GM18520 (cell line): Measurements from ENCODE around the gene POLR3C.

Experiments used
- ATAC-seq: cut with Tn5 transposase; IDR thresholded peaks from one replicate; pipeline ENCODE4 v1.9.1; 2021; ENCODE audit not compliant: unreplicated experiment

POLR3C gene

DNA sequence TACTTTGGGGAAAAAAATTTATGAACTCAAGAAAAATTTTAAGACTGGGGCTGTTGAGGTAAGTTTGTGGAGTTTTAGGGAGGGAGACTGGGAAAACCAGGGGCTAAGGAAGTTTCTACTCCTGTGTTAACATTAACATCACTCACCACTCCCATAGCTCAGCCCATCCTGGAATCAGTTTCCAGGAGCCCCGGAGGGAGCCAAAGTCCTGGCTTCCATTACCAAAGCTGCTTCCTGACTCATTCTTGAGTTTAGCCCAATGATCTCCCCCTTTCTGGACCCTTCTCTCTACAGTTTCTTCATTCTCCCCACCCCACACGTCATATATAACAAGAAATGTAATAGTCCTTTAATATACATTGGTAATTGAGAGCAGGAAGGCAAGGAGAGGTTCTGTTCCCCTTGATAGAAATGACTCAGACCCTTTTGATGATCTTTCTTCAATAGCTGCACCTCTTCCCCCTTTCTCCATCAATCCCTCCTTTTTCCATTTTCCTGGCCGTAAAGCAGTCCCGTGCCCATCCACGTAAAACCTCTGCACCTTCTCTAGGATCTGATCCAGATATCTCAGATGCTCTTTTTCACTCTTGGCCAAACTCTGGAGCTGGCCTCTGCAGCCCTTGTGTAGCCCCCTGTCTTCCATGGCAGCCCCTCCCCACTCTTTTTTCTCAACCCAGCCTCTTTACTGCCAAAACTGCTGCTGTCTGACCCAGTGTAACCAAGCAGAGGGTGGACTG, 39.5 kb downstream of the POLR3C start:
- ATAC-seq = no peak

DNA sequence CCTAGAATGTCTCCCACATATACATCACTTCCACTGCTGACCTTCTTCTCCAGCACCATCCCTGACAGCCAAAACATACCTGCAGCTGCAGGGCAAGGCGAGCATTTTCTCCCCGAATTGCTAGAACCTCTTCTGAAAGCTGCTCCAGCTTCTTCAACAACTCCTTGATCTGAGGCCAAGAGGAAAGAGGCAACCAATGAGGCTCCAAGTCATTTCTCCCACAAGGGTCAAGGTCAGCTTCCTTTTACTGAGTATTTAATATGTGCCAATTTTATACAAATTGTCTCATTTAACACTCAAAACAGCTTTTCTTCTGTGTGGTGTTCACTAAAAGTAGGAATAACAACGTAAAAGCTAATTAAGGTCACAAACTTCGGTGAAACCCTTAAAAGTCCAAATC, 44.2 kb downstream of the POLR3C start:
- no peak for ATAC-seq

DNA sequence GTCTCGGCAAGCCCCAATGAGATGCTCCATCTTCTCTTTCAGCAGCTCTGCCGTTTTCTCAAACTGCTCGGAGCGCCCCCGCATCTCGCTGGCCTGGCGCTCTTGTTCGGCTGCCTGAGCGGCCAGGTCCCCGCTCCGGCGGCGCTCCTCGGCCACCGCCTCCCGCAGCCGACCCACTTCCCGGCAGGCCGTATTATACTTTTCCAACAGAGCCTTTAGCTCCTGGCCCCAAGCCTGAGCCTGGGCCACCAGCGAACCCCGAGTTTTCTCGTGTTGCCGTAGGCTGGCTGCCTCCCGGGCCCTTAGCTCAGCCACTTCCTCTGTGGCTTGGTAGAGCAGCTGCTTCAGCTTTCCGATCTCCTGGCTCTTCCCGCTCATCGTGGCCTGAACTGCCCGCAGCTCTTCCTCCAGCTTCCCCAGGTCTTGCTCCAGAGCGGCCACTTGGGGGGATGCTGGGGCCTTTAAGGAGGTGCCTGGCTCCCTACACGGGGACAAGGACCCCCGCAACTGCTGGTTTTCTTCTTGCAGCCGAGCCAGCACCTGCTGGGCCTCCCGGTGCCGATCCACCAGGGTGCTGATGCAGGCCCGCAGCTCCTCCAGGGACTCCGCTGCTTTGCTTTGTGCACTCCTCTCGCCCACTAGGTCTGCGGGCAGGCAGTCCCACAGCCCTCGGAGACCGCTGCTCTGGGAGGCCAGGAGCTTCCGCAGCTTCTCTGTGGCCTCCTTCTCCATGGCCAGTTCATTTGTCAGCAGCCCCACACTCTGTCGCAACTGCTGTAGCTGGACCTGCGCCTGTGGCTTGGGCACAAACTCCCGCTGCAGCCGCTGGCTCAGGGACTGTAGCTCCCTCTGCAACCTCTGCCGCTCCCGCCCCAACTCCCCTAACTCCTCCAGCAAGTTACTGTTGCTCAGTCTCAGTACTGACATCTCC, 48.3 kb downstream of the POLR3C start:
- no peak for ATAC-seq

DNA sequence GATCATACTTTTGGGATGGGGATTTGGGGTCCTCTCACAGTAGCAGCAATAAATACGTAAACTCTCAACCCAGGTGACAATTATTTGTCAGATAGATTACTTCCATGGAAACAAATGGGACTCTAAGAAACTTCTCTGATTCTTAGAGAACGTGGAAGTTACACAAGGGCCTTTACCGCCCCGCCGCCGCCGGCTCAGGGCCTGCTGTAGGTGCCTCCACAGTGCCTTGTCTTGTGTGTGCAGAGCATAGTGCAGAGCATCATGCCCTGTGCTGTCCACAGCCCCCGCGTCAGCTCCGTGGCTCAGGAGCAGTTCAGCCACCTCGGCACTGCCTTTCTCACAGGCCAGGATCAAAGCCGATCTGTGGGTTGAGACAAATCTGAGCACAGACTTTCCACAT, 50.6 kb downstream of the POLR3C start:
- ATAC-seq = no peak

DNA sequence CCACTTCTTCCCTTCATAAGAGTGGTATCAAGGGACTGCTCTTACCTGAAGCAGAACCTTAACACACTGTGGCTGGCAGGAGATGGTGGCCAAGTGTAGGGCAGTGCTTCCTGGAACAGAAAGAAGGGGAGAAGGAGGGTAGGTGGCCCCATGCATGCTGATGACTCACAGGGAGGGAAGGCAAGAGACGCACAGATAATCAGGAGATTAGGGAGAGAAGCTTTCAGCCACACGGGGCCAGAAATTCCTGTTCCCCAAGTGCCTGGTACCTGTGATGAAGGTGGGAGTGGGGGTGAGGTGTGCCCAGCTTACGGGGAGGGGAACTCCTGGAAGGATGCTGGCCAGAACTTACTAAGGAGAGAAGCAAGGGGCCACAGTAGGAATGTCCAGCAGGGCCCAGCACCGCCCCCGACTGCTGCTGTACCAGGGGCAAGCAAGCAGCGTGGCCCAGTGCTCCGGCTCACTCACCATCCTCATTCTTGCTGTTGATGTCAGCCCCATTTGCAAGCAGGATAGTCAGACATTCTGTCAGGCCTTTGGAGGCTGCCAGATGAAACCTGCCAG, 54.0 kb downstream of the POLR3C start:
- ATAC-seq = no peak

DNA sequence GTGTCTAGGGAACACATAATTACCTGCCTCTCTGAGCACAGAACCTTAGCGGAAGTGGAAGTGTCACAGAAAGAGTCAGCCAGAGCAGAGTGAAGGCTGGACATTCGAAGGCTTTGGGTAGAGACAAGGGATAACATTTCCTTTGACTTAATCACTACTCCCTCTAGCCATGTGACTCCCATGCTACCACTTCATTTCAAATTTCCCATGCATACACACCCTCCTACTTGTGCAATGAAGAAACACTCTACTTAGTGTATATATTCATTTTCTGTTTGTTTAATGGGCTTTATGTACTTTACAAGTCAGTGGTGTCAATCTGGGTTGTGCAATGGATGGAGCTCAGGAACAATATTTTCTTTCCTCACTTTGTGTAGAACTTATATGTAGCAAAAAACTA, 54.7 kb downstream of the POLR3C start:
- ATAC-seq = no peak

DNA sequence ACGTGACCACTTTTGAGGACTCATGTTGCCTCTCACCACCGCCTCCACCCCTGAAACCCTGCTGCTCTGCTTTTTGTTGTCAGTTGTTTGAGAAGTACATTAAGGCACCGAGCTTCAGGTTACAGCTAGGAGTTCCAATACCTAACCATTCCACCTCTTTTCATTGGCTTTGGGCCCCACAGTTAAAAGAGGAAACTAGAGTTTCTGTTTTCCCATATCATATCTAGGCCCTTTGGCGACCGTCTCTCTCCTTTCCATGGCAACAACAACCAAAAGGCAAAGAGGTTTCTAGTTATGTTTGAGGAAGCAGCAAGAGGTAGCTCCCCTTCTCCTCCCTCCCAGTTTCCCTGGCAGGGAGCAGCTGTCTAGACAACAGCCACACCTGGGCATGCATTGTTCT, 55.8 kb downstream of the POLR3C start:
- no peak for ATAC-seq

DNA sequence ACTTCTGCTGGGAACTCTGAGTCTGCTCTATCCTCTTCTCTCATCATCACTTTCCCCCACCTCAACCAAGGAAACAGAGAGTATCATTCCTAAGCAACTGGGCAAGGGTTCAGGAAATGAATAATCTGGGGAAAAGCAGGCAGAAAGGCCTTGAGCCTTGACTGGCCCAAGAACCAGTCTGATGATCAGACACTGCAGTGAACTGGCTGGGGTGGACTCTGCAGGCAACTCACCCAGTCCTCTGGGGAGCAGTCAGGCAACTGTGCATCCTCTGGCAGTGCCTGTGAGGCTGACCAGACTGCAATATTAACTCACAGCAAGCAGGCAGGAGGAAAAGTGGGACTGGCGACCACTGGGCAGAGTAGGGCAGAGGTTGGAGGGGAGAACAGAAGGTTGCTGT, 60.7 kb downstream of the POLR3C start:
- no peak for ATAC-seq

DNA sequence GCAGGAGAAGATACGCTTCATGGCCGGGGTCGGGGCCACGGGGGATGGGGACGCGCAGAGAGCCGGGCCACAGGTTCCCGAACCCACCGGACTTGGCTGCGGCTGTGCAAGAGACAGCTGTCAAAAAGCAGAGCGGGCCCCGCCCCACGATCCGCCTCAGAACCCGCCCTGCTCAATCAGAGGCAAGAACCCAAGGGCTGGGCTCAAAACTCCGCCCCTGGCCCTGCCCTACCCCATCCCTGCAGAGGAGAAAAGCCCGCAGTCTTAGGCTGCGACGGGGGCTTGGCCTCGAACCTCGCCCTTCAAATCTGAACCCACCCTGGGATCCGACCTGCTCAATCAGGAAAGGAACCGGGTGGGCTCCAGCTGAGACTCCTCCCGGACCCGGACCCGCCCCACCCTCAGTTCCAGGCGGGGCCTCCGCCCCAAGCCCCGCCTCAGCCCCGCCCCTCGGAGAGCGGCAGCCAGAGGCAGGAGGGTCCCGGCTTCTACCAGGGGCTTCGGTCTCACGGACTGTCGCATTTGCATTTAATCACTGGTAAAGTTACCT, 61.8 kb downstream of the POLR3C start, which contains the start of gene ANKRD35:
Gene ANKRD35, minus strand, starts transcription at position 129 of the 550 bp plus-strand sequence. Its CDS starts 108 bp downstream, at position 21.
- peak; percentile 91 for ATAC-seq

DNA sequence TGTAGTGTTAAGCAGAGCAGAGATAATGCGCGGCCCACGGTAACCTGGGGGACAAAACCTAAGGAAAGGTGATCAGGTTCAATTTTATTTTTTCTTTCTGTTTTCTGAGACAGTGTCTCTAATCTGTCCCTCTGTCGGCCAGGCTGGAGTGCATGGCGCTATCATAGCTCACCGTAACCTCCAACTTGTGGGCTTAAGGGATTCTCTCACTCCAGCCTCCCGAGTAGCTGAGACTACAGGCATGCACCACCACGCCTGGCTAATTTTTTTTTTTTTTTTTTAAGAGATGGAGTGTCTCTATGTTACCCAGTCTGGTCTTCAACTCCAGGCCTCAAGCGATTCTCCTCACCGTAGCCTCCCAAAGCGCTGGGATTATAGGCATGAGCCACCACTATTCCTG, 62.4 kb downstream of the POLR3C start:
- no peak for ATAC-seq

DNA sequence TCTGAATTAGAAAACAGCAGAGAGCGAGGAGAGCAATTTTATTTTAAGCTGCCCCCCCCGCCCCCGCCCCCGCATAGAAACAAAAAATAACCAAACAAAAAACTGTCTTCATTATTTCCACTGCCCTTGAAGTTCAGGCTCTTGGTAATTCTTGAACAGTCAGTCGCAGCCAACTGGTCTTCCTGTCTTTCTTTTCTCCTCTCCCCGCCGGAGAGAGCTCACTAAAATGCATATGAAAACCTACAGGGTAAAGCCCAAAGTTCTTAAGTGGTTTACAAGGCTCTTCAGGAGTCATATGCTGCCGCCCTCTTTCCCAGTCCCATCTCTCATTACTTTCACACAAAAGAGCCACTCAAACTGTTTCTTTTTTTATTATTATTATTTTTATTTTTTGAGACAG, 62.8 kb downstream of the POLR3C start:
- ATAC-seq = no peak

DNA sequence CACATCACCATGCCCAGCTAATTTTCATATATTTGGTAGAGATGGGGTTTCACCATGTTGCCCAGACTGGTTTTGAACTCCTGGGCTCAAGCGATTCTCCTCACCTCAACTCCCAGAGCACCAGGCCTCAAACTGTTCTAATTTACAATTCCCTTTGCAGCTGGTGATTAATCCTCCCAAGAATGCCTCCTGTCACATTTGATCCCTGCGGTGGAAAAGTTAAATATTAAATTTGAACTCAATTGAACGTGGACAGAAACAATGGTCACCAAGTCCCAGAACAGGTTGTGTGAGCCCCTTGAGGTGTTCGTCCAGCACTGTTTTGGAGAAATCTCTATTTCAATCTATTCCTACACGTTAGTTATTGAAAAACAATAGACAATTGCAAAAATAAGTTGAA, 63.6 kb downstream of the POLR3C start:
- ATAC-seq = no peak

DNA sequence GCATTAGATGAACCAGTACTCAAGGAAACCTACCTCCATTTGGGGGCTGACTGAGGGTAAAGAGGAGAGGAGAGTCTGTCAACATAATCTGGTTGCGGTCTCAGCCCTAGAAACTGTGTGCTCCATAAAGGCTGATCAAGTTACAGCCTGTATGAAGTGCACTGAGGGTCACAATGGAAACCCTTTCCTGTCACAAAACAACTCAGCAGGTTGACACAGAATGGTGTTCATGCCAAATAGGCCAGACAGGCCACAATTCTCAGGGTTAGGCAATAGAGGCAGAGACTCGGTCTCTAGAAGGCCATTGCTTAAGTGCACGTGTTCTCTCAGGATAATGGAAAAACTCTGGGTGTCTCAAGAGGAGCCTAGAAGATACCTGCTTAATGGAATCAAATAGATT, 65.7 kb downstream of the POLR3C start:
- no peak for ATAC-seq

DNA sequence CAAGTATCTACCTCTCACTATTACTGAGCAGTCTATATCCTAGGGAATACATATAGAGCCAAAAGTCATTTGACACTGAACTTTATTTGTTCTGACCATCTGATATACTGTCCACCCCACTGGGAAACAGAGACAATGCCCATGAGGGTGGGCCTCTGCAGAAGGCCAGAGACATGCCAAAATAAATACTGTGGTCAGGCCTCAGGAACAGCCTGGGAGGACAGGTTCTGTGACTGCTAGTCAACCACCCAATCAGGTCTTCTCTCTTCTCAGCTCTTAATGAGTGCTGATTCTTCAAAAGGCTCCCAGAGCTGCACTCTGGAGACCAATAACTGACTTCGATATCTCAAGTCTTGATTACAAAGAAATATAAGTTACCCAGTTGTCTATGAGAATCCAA, 67.1 kb downstream of the POLR3C start:
- ATAC-seq = no peak

DNA sequence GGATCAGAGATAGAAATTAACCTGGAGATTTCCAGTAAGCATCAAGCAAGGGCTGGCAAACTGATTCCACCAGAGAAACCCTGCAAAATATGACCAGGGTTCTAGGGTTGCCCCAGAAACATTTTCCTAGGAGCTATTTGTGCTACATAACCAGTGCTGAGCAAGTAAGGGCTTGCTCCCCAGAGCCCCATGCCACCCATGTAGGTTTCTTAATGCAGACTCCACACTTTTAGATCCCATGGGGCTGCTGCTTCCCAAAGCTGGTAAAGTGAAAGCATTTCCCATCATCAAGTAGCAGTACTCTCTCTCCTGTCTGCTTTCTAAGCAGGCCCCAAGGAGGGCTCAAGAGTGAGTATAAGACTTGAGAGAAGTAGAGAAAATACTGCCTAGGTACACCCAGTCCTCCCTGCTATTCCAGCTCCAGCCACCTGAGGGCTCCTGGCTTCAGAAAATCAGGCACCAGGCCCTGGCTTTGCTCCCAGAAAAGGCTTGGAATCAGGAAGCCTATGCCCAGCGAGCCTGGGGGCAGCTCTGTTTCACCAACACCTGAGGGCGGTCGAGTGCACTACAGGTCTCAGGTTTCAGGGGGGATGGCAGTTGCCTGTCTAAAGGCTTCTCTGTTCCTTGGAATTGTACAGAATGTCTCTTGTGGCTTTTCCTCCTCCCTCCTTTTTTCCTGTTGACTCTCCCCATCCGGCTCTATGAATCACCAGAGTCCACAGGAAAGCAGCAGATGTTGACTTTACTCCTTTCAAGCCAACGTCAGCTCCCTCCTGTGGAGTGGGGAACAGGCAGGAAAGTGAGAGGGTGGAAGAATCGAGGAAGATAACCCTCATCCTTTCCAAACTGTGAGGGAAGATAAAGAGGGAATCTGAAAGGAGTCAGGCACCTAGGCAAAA, 67.8 kb downstream of the POLR3C start:
- ATAC-seq = no peak

DNA sequence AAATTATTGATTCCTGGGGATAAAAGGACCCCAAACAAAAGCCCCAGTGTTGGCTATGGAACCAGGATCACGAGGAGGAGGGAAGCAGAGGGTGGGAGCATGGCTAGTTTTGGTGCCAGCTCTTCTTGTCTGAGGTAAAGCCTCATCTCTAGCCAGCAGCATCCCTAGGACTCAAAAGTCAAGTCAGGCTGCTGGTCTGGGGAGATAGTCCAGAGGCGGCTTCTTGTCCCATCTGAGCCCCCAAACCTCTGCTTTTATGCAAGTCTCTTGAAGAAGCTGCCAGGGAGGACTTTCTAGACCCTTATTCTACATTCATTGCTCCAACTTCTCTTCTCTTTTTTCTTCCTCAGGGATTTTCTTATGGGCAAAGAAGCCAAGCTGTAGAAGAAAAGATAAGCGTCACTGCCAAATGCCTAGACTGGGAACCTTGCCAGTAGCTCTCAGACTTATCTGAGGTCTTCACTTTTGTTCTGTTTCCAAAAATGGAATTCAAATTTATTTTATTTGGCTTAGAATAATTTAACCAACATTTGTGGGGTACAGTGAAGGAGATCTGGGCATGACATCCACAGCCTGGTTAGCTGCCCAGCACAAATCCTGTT, 68.6 kb downstream of the POLR3C start:
- no peak for ATAC-seq

DNA sequence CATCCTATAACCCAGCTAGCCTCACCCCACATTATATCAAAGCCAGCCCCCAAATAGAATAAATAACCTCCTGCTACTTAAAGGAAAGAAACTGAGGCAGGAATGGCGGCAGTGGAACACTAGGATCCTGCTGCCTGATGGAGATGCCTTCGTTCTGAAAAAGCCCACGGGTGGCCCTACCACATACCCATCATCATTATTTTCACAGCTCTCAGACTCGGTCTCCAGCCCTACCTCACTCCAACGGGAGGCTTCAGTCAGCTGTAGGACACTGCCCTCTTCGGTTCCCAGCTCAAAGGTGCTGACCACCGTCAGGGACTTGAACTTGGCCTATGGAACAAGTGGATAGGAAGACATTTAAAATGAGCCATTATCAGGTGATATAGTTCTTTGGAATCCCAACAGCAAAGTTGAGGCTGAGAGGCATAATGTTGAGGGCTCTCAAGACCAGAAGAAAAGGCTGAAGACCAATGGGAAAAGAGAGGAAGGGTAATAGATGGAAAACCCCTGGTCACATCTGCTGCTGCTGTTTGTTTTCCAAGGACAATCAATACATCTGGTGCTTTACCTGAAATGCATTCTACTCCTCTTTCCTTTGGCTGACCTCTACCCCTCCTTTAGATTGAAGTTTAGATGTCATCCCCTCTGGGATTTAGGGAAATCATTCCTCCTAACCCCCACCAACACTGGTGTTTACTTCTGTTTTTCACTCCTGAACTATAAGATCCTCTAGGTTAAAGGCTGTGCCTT, 69.5 kb downstream of the POLR3C start:
- no peak for ATAC-seq
